ENCODE data around the gene UBE2Z. TPM values are rescaled to one million over a fixed set of nuclear protein-coding genes. Genes with fewer than 3 reads are reported as not detected.
A peak's percentile ranks its signal among the peaks of the same experiment; 100 is the strongest.

The UBE2Z gene
- total and polyA plus RNA-seq, 2 of the 13 experiments (the other 11 are each of a cell fraction or from before 2014, with no cell fraction given): 63.2 to 122 TPM

DNA sequence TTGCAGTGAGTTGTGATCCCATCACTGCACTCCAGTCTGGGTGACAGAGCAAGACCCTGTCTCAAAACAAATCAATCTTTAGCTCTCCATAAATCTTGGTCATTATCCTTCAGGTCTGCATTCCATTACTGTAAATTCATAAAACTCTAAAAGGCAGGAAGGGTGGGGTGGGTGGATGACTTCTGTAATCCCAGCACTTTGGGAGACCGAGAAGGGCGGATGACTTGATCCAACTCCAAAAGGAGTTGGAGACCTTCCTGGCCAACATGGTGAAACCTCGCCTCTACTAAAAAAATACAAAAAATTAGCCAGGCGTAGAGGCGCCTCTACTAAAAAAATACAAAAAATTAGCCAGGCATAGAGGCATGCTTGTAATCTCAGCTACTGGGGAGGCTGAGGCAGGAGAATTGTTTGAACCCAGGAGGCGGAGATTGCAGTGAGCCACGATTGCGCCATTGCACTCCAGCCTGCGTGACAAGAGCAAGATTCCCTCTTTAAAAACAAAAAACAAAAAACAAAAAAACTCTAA is 2.2 kb upstream of the UBE2Z start:
- Histone ChIP-seq H3K4me2 (ENCODE audit: low read depth, low read length) (no peak overlapping the region), H3K4me3 (replicated peaks in 1 of 3; ENCODE audit: insufficient read depth in 1 of 3, low read depth in 2 of 3, low read length in 3 of 3) (no peak overlapping the region), H3K4me1 (ENCODE audit: insufficient read depth, low read length) (peaks cover 65% of the 10 kb centered on the region), H3K9ac (ENCODE audit: insufficient read depth, low read depth, low read length) (no peak overlapping the region), H3K27ac (ENCODE audit: extremely low read length, insufficient read depth, low read length) (no peak overlapping the region), H4K20me1 (ENCODE audit: insufficient read depth, low read length) (peaks cover 21% of the 10 kb centered on the region), H3K9me3 (ENCODE audit: low read length) (no peaks in the 10 kb centered on the region), H2AFZ (ENCODE audit: low read length) (no peak overlapping the region), H3K36me3 (replicated peaks in 1 of 2; ENCODE audit: control insufficient read depth in 1 of 2, insufficient read depth in 2 of 2, low read length in 2 of 2) (peaks cover 7 to 8% of the 10 kb centered on the region in 2 experiments; a peak in 3 of 5 replicates), H3K79me2 (ENCODE audit: insufficient read depth, low read length) (peaks cover 21% of the 10 kb centered on the region), H3K27me3 (ENCODE audit: control insufficient read depth in 1 of 2, insufficient read depth in 2 of 2, low read length in 2 of 2) (no peaks in the 10 kb centered on the region; a peak in 1 of 5 replicates)
- FAIRE-seq: peak; percentile 8
- no peak for ATAC-seq
- POLR2A ChIA-PET: interaction anchor here (1.6 to 9.6 kb wide), 2 partner anchors 13 to 38 kb away, joined by 3 to 194 read pairs; partner anchors contain the start of genes ATP5MC1 and SNF8
- no peak for DNase-seq (ENCODE audit: low spot score)
- no TSS peak for BruUV-seq (replicated peaks)
- WGBS (ENCODE audit: low lambda C conversion rate): 92% methylated on average over 9 of the region's 9 CpGs
- intact Hi-C loops (cut with micrococcal nuclease; ENCODE audit: unreplicated experiment) (no loop called here), in situ Hi-C loops (cut with HindIII; ENCODE audit: extremely low pct_ligation_motif_present, low pct_unique_long_range_greater_than_20kb) (no loop called here)
- TF ChIP-seq SIX1 (CRISPR knock-in tag; IDR thresholded peaks at IDR 0.05; ENCODE audit: borderline replicate concordance) (no peak), MTA3 (CRISPR knock-in tag; IDR thresholded peaks at IDR 0.05) (no peak), ATF7-NPFF (CRISPR knock-in tag; IDR thresholded peaks at IDR 0.05; ENCODE audit: low read depth) (no peak)
- CTCF ChIA-PET (ENCODE audit: low intra/inter-chr PET ratio, low total read pairs): no interaction called here

DNA sequence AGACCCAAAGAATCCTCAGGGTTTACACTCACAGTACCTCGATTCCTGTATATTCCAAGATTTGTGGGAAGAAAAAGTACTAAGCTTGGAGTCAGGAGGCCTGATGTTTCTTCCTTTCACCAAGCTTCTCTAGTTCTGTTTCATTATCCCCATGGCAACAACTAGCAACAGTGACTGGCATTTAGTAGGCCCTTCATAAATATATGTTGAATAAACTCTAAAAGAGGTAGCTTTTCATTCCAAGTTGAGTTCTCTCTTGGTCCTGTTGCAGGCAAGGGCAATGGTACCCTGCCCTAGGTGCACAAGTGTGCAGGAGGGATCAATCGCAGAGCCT is 527 bp upstream of the UBE2Z start:
- Histone ChIP-seq H3K79me2 (ENCODE audit: insufficient read depth, low read length) (peaks cover 37% of the 10 kb centered on the region), H3K9ac (ENCODE audit: insufficient read depth, low read depth, low read length) (peak overlapping the region; percentile 89), H3K4me2 (ENCODE audit: low read depth, low read length) (peak overlapping the region; percentile 89), H2AFZ (ENCODE audit: low read length) (peak overlapping the region; percentile 24), H4K20me1 (ENCODE audit: insufficient read depth, low read length) (peaks cover 31% of the 10 kb centered on the region), H3K27ac (ENCODE audit: extremely low read length, insufficient read depth, low read length) (peak overlapping the region; percentile 91), H3K4me3 (replicated peaks in 1 of 3; ENCODE audit: insufficient read depth in 1 of 3, low read depth in 2 of 3, low read length in 3 of 3) (peak overlapping the region; percentile 82 to 97 (median 94)), H3K36me3 (replicated peaks in 1 of 2; ENCODE audit: control insufficient read depth in 1 of 2, insufficient read depth in 2 of 2, low read length in 2 of 2) (peaks cover 14 to 23% of the 10 kb centered on the region in 2 experiments), H3K4me1 (ENCODE audit: insufficient read depth, low read length) (peaks cover 70% of the 10 kb centered on the region), H3K27me3 (ENCODE audit: control insufficient read depth in 1 of 2, insufficient read depth in 2 of 2, low read length in 2 of 2) (no peaks in the 10 kb centered on the region; a peak in 1 of 5 replicates), H3K9me3 (ENCODE audit: low read length) (no peaks in the 10 kb centered on the region)
- intact Hi-C loops (cut with micrococcal nuclease; ENCODE audit: unreplicated experiment) (loop anchor here (1.0 kb wide), 1 partner anchor 15 kb away; the partner anchor contains the start of gene ATP5MC1), in situ Hi-C loops (cut with HindIII; ENCODE audit: extremely low pct_ligation_motif_present, low pct_unique_long_range_greater_than_20kb) (no loop called here)
- 3% methylated on average over 2 of the region's 2 CpGs for WGBS (ENCODE audit: low lambda C conversion rate)
- TSS peak; percentile 89 for BruUV-seq (replicated peaks)
- no peak; the same call in 1 of the 3 replicates for ATAC-seq
- POLR2A ChIA-PET: interaction anchor here (0.6 to 9.6 kb wide), 10 partner anchors 10 to 91 kb away, joined by 3 to 194 read pairs (median 8); partner anchors contain the start of genes ATP5MC1, IGF2BP1 and SNF8
- DNase-seq (ENCODE audit: low spot score): no peak
- no peak for FAIRE-seq
- CTCF ChIA-PET (ENCODE audit: low intra/inter-chr PET ratio, low total read pairs): no interaction called here
- TF ChIP-seq ZC3H13 (CRISPR knock-in tag; IDR thresholded peaks at IDR 0.05) (no peak; the same call in 1 of the 2 replicates), ZNF235 (CRISPR knock-in tag; IDR thresholded peaks at IDR 0.05; ENCODE audit: borderline replicate concordance) (0 out of 2 replicates have a peak, but pooled peaks have one; percentile 18), ZSCAN5A (CRISPR knock-in tag; IDR thresholded peaks at IDR 0.05; ENCODE audit: borderline replicate concordance) (peak; percentile 13; the same call in 1 of the 2 replicates), NFE2L2 (IDR thresholded peaks at IDR 0.05; ENCODE audit: low read length) (peak; percentile 55), ZNF33B (CRISPR knock-in tag; IDR thresholded peaks at IDR 0.05) (peak; percentile 85; the same call in 1 of the 2 replicates), RFX5 (IDR thresholded peaks at IDR 0.05; ENCODE audit: low read depth, low read length) (peak; percentile 37; the same call in 1 of the 2 replicates), CC2D1A (CRISPR knock-in tag; IDR thresholded peaks at IDR 0.05) (peak; percentile 65), ZNF121 (CRISPR knock-in tag; IDR thresholded peaks at IDR 0.05) (no peak), ZNF34 (CRISPR knock-in tag; IDR thresholded peaks at IDR 0.05; ENCODE audit: borderline replicate concordance) (no peak), RFX1 (IDR thresholded peaks at IDR 0.05) (peak; percentile 75)
- TF ChIP-seq, protein P1, sequence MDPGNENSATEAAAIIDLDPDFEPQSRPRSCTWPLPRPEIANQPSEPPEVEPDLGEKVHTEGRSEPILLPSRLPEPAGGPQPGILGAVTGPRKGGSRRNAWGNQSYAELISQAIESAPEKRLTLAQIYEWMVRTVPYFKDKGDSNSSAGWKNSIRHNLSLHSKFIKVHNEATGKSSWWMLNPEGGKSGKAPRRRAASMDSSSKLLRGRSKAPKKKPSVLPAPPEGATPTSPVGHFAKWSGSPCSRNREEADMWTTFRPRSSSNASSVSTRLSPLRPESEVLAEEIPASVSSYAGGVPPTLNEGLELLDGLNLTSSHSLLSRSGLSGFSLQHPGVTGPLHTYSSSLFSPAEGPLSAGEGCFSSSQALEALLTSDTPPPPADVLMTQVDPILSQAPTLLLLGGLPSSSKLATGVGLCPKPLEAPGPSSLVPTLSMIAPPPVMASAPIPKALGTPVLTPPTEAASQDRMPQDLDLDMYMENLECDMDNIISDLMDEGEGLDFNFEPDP (CRISPR knock-in tag; conservative IDR thresholded peaks at IDR 0.05): 0 out of 2 replicates have a peak, but pooled peaks have one; percentile 81

Measured in HepG2 (cell line).